DMS53 treated with DMSO at 0.1 percent for 48 hours (cell line): ENCODE results near the gene RUNX1.
"Not testable (repeated sequence)": the region's sequence is repeated elsewhere in the genome, so short reads cannot be mapped to it uniquely, and the experiment has no call there.

Experiments
- DNase-seq: peaks from one replicate; lab custom pipeline; 2025; ENCODE audit not compliant: unreplicated experiment; lab: John Stamatoyannopoulos, UW

RUNX1 gene

DNA sequence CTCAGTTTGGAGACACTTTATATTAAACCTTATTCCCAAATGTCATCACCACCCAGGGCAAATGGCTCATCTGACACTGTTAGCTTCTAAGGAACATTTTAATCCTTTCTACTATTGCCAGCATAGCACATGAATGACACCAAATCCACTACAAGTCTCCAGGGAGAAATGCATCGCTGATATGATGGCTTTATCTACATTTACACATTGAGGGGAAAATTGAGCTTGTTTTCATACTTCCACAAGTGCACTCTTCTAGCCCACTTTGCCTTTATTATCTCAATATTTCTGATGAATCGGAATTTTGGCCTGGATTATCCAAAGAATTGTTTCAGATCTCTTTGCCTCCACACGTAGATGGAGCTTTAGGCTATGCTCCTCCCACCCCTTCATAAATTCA is 75.4 kb downstream of the RUNX1 start:
- no peak for DNase-seq

DNA sequence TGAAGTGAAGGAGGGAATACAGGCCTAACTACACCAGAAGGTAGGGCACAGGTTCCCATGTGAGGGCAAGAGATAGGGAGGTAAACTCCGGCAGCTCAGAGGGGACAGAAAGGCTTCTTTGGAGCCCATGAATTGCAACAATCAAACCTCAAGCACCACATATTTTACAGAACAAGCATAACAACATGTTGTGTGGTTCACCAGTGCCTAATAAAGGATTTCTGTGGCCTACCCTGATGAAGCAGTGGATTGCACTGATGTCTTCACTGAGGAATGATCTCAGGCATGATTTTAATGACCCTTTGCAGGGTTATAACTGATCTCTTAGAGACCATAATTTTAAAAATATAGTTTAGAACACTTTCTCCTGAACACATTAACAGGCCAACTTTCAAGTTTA is 77.4 kb downstream of the RUNX1 start:
- DNase-seq: no peak

DNA sequence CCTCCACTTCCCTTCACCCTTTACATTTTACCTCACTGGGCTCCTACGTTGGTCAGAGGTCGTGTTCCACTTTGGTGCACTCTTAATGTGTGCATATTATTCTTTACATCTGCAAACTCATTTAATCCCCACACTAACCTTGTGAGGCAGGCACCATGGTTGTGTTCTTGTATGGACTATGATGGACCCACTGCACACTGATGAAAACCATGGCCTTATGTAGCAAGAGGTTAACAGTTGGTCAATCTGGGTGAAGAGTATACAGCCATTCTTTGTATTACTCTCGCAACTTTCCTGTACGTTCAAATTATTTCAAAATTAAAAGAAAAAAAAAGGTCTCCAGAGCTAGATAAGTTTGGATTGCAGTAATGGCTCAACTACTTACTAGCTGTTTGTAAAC is 78.5 kb downstream of the RUNX1 start:
- no peak for DNase-seq

DNA sequence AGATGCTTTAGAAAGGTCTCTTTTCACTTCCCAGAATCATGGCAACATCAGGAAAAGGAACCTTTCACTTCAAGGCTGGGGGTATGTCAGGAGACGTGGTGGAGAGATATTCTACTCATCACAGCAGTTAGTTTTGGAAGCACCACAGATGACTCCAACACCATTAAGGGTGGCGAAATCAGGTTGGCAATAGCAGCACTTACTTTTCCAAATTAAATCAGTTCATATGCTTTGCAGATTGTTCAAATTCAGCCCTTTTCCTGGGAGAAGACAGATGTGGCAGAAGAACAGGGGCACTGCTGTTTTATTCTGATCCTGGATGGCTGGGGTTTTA is 79.0 kb downstream of the RUNX1 start:
- DNase-seq: no peak

DNA sequence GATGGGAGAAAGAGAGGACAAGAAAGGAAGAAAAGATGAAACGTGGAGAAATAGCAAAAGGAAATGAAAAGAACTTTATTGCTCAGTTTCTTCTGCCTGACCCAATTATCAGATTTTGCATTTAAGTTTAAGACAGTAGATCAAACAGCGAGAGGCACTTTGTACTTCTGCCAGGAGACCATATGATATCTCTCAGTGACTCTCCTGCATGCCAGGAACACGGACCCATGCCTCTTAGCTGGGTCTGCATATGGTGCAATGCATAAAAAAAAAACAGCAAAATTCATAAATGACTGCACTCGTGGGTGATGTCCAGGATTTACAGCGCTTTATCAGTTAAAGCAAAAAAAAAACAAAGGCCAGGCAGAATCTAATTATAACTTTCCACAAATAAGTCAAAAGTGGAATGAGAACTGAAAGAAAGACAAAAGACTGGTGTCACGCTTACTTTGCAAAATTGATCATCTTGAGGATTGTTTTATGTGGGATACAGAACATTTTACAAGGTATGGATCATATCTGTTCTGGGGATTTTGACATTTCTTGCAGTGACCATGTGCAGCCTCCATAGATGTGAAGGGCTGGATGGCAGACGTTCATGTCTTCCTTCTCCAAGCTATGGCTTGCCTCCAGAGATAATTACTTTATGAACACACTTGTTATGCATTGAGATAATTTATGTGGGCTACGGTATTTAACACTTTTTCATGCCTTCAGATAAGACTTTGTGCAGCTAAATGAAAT is 79.5 kb downstream of the RUNX1 start:
- no peak for DNase-seq

DNA sequence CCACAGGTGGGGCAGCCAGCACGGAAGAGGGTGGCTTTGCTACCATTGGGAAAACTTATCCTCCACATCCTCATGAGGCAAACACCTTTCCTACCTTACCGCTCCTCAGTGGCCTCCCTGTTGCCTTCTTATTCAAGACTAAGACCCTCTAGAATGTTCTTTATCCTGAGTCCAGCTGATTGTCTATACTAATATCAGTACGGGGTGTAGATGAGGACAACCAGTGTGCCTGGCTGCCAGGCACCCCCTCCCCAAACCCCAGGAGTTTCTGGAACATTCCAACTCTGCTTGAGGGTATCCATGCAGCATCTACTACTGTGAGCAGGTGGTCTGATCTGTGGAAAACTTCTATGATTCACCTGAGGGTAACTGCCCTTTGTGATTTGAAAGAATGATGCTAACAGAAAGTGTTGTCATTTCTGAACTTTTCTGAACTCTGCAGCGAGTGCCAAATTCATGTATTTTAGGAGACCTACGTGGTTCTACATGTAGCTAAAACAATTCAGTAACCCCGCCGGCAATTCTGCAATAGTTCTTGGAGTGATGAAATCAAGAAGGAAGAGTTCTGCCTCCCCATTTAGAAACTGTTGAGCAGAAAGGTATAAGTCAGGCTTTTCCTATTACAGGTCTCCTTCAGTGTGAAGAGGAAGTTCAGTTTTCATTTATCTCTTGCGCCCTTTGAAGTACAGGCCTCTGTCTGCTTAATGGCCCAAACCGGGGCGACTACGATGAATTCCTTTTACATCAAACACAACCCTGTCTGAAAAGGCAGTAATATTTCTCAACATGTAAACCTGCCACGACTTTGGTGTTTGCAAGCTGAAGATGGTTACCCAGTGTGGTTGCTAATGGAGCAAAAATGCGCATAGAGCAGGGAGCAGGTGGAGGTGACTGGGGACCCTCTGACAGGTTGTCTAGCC is 80.4 kb downstream of the RUNX1 start:
- no peak for DNase-seq

DNA sequence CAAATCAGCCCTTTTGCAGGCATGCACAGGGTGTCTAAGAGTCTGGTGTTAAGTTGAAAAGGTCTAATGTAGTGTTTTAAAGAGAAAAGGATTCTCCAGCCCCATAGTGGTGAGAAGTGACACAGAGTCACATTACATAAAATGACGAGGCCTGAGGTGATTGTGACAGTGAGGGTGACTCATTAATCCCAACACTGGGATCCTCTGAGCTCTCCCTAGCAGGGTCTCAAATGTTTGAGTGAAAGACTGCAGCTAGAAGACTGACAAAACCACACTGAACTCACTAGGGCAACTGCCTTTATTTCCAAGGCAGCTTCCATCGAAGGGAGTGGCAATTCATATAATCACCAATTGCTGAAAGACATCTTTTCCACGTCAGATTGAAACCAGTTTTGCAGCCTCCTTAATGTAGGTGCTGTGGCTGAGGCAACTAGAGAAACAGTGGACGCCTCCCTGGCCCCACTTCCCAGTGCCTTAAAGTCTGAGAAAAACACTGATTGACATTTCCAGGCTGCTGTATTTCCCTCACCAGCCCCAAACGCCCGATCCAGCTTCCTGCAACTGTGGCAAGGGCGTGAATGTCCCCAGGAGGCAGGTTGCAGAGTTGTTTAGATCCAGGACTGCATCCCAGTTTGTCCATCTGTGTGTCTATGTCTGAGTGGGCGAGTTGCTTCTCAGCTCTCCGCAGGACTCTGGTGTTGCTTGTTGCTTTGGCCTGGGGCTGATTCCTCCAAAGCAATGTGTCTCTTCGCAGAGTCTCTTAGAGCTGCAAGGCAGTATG is 81.4 kb downstream of the RUNX1 start:
- no peak for DNase-seq

DNA sequence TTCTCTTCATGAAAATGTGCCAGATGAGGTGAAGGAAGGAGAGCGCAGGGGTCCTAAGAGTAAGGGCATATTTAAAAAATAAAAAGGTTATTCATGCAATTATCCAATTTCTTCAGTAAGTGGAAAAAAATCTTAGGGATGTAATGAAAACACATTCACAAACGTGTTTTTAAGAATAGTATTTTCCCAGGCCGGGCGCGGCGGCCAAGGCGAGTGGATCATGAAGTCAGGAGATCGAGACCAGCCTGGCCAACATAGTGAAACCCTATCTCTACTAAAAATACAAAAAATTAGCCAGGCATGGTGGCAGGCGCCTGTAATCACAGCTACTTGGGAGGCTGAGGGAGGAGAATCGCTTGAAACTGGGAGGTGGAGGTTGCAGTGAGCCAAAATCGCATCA is 82.2 kb downstream of the RUNX1 start:
- not testable (repeated sequence) for DNase-seq

DNA sequence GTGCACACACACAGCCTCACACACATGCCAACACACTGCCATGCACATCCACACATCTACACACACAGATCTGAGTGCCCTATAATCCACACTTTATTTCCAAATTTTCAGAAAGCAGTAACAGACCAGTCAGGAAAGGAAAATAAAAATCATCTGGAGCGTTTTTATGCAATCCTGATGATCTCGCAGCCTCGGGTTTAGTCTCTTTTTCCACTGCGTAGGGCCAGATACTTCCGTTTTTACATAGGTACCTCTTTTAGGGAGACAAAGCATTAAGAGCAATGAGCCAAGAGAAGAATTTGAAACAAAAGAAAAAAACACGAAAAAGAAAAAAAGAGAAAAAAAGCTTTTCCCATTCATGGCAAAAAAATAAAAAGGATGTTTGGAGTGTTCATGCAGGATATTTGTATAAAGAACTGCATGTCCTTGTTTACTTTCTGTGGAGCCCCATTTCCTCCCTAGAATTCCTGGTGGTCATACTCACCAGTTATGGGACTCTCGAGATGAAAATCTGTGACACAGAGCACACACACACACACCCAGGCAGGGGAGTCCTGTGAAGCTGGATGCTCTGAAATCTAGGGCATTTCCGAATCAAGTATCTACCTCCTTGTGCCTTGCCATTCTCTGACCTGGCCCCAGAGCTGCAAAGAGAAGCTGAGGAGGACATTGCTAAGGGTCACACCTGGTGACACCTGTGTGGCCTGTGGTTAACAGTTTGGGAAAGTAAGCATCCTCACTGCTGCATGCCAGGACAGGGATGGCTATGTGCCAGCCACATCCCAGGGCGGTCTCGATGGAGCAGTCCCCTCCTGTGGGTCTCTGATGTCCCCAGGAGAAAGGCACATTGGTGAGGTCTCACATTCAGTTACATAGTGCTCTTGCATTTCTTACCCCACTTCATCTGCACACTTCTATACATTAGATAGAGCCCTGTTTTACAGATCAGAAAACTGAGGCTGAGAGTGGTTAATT is 83.6 kb downstream of the RUNX1 start:
- no peak for DNase-seq

DNA sequence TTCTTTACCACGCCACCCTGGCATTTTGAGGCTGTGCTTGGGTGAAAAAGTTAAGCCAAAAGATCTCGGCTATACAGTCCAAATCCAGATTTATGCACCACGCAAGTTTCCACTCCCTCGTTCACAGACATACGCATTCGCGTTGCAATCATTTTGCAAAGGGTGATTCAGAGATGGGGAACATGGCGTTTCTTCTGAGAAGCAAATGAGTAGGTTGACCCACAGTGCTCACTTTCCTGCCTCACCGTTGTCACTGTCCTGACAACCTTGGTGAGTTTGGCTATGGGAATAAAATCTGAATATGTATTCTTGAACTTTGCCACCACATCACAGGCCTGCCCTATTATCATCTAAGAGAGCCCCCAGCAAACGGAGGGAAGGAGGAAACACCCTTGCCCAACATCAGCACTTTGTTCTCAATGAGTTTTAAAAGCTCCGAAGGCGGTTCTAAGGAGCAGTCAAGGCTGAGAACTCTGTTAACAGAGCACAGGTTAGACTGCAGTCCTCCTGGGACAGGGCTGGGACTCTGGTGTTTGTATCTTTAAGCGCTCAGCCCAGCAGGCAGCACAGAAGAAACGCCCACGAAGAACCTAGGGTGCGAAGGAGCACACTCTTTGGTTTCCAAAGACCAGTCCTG is 86.4 kb downstream of the RUNX1 start:
- DNase-seq: no peak

DNA sequence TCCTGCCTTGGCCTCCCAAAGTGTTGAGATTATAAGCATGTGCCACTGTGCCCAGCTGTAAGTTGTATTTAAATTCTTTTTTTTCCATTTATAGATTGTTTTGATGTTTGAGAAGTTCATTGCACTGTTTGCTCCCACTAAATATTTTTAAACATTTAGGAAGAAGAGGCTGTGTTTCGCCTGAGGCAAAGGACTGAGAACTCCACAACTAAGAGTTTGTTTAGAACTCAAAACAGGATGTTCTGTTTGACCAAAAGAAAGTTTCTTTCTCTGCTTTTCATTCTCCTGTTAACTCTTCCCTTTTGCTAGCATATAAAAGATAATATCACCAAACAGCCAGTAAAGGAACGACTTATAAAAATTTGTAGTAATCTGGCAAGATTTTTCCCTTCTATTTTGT is 87.0 kb downstream of the RUNX1 start:
- no peak for DNase-seq

DNA sequence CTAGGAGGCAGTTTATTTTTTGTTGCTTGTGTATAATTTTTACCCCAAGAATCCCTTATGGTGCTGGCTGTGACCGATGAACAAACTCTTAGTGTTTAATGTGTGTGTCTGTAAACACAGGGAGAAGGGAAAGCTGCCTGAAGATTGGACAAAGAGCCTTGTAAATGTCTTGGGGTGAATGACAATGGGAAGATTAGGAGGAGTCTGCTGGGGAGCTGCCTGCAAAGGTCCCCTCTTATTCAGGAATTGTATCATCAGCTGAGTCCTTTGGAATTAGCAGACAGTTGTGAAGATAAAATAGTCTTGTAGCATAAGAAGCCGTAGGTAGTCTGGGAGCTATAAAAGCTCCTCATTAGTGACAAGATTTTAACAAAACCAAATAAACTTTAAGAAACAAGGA is 88.4 kb downstream of the RUNX1 start:
- DNase-seq: no peak

DNA sequence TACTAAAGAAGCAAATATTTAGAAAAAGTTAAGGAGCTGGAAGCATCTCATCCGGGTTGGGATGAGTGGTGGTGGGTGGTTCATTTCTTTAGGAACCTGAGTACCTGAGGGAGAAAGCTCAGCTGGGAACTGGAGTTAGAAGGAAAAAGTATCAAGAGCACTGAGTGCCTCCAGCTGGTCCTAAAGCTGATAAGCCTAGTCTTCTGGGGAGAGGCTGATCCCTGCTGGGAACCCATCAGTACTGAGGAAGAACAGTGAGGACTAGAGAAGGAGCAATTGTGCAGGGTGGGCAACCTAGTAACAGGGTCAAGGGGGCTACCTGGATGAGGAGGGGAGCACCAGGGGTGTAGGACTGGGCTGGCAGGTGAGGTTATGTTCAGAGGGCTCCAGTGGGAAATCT is 89.5 kb downstream of the RUNX1 start:
- no peak for DNase-seq

DNA sequence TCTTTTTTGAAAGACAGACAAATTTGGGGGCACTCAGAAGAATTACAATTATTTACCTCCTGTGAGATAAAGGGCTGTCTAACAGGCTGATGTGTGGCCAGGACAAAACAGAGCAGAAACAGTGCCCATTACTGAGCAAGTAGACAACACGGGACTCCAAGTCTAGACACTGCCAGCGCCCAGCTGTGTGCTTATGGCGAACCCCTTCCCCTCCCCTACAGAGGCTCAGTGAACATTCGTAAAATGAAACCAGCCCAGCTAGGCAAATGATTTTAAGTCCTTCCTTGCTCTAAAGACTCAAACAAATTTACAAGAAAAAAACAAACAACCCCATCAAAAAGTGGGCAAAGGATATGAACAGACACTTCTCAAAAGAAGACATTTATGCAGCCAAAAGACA is 91.1 kb downstream of the RUNX1 start:
- no peak for DNase-seq

DNA sequence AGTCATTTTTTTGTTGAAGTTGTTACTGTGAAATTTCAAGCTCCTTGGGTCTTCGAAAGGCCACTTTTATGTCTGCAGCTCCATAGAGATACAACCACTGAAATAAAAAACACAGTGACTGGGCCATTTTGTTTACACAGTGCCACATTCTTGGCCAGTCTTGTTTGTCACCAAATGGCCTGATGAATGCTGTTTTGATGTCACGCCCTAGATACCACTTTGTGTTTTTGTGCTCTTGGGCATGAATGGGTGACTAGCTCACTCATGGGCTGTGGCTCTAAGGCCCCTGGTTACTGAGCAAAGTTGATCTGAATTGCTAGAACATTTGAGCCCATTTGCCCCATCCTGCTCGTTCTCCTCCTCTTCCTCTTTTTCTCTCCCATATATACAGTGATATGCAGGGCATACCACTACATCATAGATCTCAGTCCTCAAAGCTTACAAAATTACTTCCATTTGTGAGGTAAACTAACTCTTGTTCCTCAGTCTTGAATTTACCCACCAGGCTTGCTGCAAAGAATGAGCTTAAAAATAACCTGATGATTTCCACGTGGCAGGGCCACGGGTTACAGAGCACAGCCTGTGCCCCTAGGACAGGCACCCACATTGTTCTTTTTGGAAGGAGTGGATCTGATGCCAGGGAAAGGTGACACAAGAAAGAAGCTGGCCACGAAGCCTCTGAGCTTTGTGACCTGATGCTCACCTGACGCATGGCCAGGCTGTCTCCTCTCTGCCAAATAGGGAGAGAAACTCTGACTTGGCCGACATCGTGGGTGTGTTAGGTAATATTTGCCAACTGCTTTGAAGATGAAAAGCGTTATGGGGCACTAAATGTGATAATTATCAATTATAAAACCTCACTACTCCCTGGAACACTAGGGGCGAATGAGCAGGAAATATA is 92.4 kb downstream of the RUNX1 start:
- no peak for DNase-seq

DNA sequence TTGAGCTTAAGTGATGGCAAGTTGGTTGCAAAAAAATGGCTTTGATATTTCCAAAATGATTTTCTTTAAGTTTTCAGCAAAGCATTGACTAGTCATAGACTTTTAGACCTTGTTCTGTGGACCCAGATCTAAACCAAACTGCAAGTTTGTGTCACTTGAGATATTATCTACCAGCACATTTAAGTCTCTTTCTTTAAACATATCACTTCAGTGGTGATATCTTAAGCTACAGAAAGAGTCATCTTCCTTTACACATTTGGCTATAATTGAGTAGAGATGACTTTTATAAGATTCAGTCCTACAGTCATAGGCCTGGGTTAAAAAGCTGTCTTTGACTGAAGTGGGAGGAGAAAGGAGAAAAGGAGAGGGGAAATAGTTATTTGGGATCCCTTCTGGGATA is 95.2 kb downstream of the RUNX1 start:
- DNase-seq: no peak

DNA sequence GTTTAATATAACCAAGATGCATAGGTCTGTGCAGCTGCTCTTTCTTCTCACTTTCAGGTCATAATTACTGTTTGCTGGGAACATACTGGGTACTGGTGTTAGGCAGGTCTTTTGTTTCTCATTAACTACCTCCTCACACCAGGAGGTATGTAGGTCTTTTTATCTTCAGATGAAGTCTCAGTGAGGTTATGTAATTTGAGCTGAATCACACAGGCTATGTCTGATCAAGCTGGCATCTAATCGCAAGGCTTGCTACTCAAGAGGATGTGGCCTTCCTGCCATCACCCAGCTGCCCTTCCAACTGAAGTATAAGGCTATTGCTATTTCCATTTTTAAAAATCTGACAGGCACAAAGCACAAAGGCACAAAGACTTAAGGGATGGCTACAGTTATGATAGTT is 96.4 kb downstream of the RUNX1 start:
- DNase-seq: no peak

DNA sequence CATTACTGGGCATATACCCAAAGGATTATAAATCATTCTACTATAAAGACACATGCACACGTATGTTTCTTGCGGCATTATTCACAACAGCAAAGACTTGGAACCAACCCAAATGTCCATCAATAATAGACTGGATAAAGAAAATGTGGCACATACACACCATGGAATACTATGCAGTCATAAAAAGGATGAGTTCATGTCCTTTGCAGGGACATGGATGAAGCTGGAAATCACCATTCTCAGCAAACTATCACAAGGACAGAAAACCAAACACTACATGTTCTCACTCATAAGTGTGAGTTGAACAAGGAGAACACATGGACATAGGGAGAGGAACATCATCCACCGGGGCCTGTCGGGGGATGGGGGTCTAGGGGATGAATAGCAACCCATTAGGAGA is 97.2 kb downstream of the RUNX1 start:
- DNase-seq: not testable (repeated sequence)

DNA sequence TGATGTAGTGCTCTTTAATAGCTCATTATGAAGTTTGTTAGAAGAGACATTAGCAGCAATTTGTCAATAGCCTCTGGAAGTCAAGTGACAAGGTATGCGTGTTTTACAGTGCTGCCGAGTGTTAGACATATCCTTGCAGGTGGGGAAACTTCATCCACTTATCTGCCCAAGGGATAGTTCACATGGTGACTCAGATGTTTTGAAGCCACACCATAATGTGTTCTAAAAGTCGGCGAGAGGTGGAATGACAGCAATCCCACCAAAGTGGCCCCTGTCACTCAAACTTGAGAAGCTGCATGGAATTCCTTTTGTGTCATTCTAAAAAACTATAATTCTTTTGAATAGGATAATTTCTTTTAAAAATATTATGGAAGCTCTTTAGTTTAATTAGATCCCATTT is 98.1 kb downstream of the RUNX1 start:
- no peak for DNase-seq
